Measurements from ENCODE around the gene MLXIP. TPM values are rescaled to one million over a fixed set of nuclear protein-coding genes. Genes with fewer than 3 reads are reported as not detected.

MLXIP gene
- total and polyA plus RNA-seq, 9 of the 15 experiments (the other 6 are each of a cell fraction or from before 2014, with no cell fraction given), result 2.2 to 66.3 (median 18.1) TPM

DNA sequence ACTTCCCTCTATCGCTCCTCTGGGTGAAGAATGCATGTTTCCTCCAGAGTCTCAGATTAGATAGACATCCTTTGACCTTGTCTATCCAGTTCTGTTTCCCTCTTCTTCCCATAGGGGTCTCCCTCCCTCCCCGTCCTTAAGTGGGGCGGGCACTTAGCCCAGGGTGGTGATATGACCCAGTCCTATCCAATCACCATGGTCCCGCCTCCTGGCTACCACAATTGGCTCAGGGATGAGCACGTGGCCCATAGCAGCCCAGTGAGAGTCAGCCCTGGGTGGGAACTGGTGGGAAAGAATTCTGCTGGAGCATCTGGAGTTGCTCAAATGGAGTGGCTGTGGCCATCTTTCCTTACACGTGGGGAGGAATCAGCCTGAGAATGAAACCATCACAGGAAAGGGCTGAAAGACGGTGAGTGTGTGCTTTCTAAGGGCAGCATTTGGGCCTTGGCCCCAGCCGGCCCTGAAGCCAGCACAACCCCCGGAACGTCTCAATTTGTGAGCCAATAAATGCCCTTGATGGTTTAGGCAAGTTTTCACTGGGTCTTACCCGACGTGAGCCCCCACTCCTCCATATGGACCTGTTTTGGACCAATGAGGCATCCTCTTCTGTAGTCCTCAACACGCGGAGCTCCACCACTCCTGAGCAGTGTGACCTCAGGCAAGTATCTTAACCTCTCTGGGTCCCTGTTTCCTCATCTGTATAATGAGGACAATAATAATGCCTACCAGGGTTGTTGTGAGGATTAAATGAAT is 14.4 kb upstream of the MLXIP start (continued):
- TF ChIP-seq, protein P1, sequence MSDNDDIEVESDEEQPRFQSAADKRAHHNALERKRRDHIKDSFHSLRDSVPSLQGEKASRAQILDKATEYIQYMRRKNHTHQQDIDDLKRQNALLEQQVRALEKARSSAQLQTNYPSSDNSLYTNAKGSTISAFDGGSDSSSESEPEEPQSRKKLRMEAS (CRISPR knock-in tag; IDR thresholded peaks at IDR 0.05), result peak; percentile 99
- TF ChIP-seq FOS (IDR thresholded peaks at IDR 0.05; ENCODE audit: extremely low read depth, insufficient read length) (peak; percentile 94), DACH1 (IDR thresholded peaks at IDR 0.05; ENCODE audit: partially characterized antibody) (peak; percentile 11), ETV5 (CRISPR knock-in tag; IDR thresholded peaks at IDR 0.05; ENCODE audit: low read depth) (0 out of 2 replicates have a peak, but pooled peaks have one; percentile 6), NFXL1 (CRISPR knock-in tag; IDR thresholded peaks at IDR 0.05) (peak; percentile 86), SREBF2 (CRISPR knock-in tag; IDR thresholded peaks at IDR 0.05) (no peak), SRF (CRISPR knock-in tag; IDR thresholded peaks at IDR 0.05) (peak; percentile 16 to 90; a peak in 2 of 4 replicates), HLTF (IDR thresholded peaks at IDR 0.05) (no peak), ZNF121 (CRISPR knock-in tag; conservative IDR thresholded peaks at IDR 0.05) (no peak), SMARCA5 (IDR thresholded peaks at IDR 0.05) (peak; percentile 87; the same call in 1 of the 2 replicates), NRF1 (conservative IDR thresholded peaks at IDR 0.05 in 1 of 2, IDR thresholded peaks at IDR 0.05 in 1 of 2) (peak; percentile 78 to 82), JUN (IDR thresholded peaks at IDR 0.05; ENCODE audit: borderline replicate concordance, low read depth, low read length) (no peak; the same call in 1 of the 2 replicates), JUN (CRISPR knock-in tag; IDR thresholded peaks at IDR 0.05; ENCODE audit: borderline replicate concordance) (peak; percentile 28; the same call in 1 of the 2 replicates), CHD1 (IDR thresholded peaks at IDR 0.05; ENCODE audit: low read length) (peak; percentile 92), ZNF3 (CRISPR knock-in tag; IDR thresholded peaks at IDR 0.05) (no peak), TAF1 (IDR thresholded peaks at IDR 0.05; ENCODE audit: control insufficient read depth, extremely low read depth, insufficient read depth, low read length, severe bottlenecking) (peak; percentile 58), CREM (IDR thresholded peaks at IDR 0.05; ENCODE audit: low read depth) (peak; percentile 79), KAT7 (CRISPR knock-in tag; IDR thresholded peaks at IDR 0.05; ENCODE audit: borderline replicate concordance) (peak; percentile 79; the same call in 1 of the 2 replicates), NR3C1 (CRISPR knock-in tag; IDR thresholded peaks at IDR 0.05) (no peak), ZNF134 (CRISPR knock-in tag; conservative IDR thresholded peaks at IDR 0.05) (peak; percentile 55; the same call in 1 of the 2 replicates)
- TF ChIP-seq, protein P2, sequence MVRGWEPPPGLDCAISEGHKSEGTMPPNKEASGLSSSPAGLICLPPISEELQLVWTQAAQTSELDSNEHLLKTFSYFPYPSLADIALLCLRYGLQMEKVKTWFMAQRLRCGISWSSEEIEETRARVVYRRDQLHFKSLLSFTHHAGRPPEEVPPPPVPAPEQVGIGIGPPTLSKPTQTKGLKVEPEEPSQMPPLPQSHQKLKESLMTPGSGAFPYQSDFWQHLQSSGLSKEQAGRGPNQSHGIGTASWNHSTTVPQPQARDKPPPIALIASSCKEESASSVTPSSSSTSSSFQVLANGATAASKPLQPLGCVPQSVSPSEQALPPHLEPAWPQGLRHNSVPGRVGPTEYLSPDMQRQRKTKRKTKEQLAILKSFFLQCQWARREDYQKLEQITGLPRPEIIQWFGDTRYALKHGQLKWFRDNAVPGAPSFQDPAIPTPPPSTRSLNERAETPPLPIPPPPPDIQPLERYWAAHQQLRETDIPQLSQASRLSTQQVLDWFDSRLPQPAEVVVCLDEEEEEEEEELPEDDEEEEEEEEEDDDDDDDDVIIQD (CRISPR knock-in tag; IDR thresholded peaks at IDR 0.05), result peak; percentile 81; the same call in 1 of the 2 replicates
- TF ChIP-seq, protein P3, sequence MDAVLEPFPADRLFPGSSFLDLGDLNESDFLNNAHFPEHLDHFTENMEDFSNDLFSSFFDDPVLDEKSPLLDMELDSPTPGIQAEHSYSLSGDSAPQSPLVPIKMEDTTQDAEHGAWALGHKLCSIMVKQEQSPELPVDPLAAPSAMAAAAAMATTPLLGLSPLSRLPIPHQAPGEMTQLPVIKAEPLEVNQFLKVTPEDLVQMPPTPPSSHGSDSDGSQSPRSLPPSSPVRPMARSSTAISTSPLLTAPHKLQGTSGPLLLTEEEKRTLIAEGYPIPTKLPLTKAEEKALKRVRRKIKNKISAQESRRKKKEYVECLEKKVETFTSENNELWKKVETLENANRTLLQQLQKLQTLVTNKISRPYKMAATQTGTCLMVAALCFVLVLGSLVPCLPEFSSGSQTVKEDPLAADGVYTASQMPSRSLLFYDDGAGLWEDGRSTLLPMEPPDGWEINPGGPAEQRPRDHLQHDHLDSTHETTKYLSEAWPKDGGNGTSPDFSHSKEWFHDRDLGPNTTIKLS (IDR thresholded peaks at IDR 0.05; ENCODE audit: borderline replicate concordance, low read depth), result peak; percentile 62; the same call in 1 of the 2 replicates
- TF ChIP-seq, protein P4, sequence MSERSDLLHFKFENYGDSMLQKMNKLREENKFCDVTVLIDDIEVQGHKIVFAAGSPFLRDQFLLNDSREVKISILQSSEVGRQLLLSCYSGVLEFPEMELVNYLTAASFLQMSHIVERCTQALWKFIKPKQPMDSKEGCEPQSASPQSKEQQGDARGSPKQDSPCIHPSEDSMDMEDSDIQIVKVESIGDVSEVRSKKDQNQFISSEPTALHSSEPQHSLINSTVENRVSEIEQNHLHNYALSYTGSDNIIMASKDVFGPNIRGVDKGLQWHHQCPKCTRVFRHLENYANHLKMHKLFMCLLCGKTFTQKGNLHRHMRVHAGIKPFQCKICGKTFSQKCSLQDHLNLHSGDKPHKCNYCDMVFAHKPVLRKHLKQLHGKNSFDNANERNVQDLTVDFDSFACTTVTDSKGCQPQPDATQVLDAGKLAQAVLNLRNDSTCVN (CRISPR knock-in tag; IDR thresholded peaks at IDR 0.05), result no peak; the same call in 1 of the 2 replicates

Data from K562 (cell line).